SIG-M5 treated with dmso at 0.1 percent for 504 hours (cell line): ENCODE data around the gene LTBP1.

Experiments
- DNase-seq: peaks from one replicate; lab custom pipeline; 2025; ENCODE audit not compliant: unreplicated experiment; lab: John Stamatoyannopoulos, UW

Gene LTBP1

GRCh38 chr2:33108483-33109443 lies 162.0 kb downstream of the LTBP1 start:
- DNase-seq, result no peak

DNA sequence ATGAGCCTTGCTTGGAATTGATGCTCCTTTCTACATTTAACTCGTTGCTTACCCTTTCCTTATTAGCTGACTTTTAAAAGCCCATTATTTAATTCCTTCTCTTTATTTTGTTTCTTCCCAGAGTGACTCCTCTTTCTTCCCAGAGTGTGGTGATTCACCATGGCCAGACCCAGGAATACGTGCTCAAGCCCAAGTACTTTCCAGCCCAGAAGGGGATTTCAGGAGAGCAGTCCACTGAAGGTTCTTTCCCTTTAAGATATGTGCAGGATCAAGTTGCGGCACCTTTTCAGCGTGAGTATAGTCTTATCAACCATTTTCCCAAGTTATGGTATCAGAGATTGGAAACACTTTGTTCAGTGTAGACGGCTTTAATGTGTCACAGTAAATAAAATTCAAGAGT lies 163.7 kb downstream of the LTBP1 start:
- DNase-seq, result no peak

DNA sequence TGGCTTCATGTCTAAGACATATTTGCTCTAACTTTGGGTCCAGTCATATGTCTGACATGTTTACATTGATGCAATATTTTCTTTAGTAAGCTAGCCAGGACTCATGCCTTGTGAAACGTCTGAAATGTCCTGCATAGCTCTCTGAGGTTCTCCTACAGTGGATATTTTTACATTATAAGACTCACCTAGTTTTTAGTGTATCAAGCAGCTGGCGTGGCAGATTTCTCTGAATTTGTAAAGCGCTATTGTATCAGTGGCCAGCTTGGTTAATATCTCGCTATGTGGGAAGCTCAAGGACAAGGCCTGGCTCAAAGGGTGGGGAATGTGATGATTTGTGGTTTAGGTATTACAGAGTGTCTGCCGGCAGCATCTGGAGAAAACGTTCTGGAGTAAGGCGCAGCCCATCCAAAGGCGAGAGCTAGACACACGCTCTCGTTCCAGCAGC lies 164.3 kb downstream of the LTBP1 start:
- DNase-seq, result no peak

- DNase-seq, result no peak
These were observed 168.4 kb downstream of the LTBP1 start for GRCh38 chr2:33115196-33115595.

- no peak for DNase-seq
These were observed 169.0 kb downstream of the LTBP1 start for GRCh38 chr2:33115728-33116127.

- no peak for DNase-seq
These were observed 170.0 kb downstream of the LTBP1 start for GRCh38 chr2:33116799-33117198.

DNA sequence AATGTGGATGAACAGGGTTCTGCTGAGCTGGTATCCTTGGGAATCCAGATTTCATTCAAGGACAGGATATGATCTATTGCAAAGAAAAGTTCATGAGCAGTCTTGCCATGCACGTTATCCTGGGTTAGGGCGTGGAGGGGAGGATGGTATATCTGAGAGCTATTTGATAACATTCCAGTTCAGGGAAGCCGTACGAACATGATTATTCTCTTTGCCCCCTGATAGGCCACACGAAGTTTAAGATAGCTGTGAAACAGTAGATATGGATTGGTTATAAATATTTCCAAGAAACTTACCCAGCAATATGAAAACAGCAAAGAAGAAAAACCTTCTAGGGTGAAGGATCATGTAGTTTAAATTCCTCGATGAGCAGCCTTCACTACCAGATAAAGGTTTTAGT lies 171.9 kb downstream of the LTBP1 start:
- DNase-seq, result no peak

DNA sequence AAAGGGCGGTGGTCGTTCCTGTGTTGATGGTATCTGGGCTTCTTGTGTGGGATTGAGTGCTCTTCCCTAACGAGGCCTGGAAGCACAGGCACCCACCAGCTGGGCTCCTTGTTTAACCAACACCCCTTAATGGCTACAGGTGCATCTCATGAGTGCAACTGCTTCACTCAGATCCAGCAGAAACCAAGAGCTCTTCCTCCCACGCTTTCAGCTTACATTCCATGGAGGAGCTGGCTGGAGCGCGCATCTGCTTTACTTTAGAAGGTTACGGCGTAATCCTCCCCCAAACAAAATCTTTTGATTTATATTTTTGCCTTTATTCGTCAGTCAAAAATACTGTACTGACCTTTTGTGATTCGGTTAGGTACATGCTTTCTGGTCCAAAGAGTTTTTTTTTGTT lies 174.7 kb downstream of the LTBP1 start:
- no peak for DNase-seq

GRCh38 chr2:33121925-33122324 lies 175.2 kb downstream of the LTBP1 start:
- no peak for DNase-seq

- DNase-seq, result no peak
These were observed 176.0 kb downstream of the LTBP1 start for GRCh38 chr2:33122726-33123125.

DNA sequence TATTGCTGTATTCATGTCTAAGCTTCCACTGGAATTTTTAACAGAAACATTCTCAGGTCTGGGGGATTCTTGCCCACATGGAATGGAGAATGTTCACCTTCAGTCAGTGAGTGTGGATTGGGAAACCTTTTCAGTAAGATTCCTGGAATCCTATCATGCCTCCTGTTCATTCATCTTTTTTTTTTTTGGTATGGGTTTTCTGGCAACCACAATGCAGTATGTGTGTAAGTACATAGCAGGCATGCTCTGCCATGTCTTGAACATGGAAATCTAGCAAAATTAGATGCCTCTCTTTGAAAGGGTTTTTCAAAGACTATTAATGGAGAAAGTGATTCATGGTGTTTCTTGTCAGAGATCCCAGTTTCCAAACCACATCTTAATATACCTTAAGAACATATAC lies 176.5 kb downstream of the LTBP1 start:
- no peak for DNase-seq

DNA sequence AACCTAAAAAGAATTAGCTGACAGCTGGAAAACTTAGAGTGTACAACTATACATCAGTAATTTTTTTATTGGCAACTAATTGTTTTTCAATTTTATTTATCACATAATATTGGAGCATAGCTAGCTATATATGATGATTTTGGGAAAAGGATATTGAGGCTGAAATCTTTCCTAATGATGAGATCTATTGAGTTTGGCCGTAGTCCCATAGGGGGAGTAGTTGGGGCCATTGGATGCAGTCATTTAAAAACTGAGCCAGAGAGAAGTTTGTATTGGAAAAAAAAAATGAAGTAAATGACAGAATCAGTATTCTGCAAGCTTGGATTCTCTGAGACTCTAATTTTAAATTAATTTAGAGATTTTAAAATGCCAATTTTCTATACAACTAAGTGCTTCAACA lies 179.8 kb downstream of the LTBP1 start:
- DNase-seq, result no peak

GRCh38 chr2:33126958-33127357 lies 180.2 kb downstream of the LTBP1 start:
- DNase-seq, result no peak

DNA sequence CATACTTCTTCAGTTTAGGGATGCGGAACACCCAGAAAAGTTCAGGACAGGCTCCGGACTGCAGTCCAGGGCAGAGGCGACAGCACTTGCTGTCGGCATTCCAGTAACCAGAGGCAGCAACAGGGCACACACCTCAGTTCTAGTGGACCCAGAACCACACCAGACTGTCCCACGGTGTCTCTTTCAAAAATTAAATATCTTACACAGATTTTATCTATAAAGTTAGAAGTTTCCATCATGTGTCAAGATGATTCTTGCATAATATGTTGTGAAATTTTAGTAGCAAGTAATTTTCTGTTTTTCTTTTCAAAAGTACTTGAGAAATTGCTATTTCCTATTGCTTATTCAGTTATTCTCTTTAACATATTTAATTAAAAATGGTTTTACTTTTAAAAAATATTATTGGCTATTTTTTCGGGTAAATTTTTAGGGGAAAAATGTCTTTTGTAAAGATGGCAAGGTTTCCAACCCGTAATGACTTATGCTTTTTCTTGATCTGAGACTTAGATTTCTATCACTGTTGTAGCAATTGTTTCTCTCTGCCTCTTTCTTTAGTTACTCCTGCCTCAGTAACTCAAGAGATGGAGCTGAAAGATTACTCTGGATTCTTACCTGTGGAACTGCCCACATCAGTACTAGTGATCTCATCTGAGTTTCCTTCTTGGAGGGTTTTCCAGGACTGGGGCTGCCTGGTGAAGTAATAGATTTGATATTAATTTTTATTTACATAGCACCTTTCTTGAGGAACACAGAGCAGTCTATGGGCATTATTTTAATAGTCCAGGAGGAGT lies 182.7 kb downstream of the LTBP1 start:
- DNase-seq, result no peak

DNA sequence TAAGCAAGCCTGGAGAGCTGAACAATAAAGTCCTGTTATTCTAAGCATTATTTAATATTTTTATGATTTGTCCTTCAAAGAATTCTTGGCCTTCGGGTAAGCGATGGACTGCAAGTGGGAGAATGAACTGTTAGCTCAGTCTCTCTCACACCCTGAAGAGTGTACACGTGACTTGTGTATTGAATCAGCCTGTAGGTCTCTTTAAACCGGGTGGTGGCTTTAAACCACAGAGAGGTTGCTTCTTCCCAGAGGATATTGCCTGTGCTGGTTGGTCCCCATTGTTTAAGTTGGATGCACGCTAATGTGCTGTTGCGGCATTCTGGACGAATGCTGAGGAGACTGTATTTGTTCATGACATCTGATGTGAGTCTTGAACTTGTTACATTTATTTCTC lies 183.3 kb downstream of the LTBP1 start:
- no peak for DNase-seq

DNA sequence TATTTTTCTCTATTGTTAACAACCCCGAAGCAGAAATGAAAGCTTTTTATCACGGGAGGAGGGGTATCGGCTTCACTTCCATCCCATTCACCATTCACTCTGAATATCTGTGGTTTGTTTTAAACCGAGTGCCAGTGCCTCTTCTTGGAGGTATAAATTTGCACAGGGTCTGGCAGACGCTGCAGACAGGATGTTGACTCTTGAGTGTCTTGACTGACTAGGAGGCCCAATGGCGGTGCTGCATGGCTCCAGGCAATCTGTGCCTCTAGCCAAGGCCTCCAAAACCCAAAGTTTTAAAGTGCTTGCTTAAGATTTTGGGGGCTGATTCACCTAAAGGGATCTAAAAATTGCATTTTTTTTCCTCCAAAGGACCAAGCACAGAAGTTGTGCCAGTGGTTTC lies 183.8 kb downstream of the LTBP1 start:
- DNase-seq, result no peak

- no peak for DNase-seq
These were observed 184.4 kb downstream of the LTBP1 start for GRCh38 chr2:33131111-33131510.

DNA sequence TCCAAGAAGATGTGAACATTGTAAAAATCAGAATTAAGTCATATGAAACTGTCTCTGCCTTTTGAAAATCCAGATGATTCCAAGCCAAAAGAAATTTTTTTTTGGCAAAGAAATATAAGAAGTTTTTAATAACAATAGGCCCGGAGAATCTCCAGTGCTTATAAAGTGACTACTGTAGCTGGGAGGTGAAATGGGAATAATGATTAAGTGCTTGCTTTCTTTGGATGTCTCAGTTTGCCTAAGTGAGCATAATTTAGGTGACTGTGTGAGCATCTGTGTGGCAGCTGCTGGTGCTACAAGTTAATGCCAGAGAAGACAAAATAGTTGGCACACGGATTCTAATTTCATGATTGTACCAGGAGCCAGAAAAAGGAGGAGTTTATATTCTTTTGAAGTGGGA lies 185.0 kb downstream of the LTBP1 start:
- no peak for DNase-seq

DNA sequence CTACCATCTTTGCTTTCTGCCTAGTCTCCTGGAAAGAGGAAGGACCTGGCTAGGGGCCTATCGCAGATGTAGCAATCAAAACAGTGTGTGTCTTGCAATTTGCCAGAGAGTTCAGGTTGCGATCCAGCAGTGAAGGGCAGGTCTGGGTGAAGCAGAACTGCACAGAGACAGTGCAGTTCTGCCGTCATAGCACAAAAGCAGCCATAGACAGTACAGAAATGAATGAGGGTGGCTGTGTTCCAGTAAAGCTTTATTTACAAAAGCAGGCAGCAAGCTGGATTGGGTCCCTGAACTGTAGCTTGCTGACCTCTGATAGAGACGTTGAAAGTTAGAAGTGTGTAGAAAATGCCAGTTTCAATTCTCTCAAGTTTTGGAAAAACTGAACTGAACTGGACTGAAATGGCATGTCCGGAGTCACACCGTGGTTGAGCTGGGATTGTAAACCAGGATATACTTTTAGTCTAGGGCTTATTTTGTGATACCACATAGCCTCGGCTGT lies 186.8 kb downstream of the LTBP1 start:
- peak; percentile 20 for DNase-seq

DNA sequence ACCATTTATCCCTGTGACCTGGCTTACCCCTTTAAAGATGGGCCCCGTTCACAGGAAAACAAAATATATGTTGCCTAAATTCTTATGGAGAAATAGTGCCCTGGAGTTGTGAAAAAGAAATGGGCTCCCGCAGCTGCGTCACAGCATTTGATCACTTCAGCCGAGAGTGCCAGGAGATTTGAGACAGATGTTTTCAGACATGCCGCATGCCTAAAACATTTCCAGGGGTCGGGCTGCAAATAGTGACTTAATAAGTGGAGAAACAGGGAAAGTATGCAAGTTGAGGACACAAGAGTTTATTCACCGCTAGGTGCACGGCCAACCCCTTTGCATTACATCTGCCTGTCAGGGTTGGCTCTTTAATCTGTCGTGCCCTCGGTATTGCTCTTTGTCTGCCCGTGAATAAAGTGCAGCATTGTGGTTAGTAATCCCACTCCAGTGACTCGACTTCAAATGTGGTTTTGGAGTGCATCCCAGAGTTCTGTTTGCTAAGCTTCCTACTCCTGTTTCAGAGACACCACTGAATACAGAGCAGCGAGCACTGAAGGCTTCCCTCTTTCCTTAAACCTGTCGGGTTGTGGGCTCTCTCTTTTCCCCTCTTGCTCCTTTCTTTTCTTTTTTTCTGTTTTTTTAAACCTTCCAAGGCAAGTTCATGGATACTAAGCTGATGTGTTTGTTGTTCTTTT lies 187.5 kb downstream of the LTBP1 start:
- DNase-seq, result no peak

GRCh38 chr2:33134791-33135560 lies 188.2 kb downstream of the LTBP1 start:
- no peak for DNase-seq
